Prostate gland (tissue), 2 donors: ENCODE data around the gene TEAD4. TPM values are rescaled to one million over a fixed set of nuclear protein-coding genes. Genes with fewer than 3 reads are reported as not detected.

ENCODE experiments used
- DNase-seq: peaks from one replicate; pipeline ENCODE4 v3.0.0-alpha.2; 2019; ENCODE audit warnings: low spot score
- H3K27ac ChIP-seq, 2 donors: fragments of 200-600 bp; sonication (generic); 2 replicates each; pipeline ENCODE4 v1.5.1; 2017 to 2019
- H3K27me3 ChIP-seq: fragments of 200-600 bp; sonication (generic); replicated peaks from 2 replicates; pipeline ENCODE4 v1.5.1; 2019; ENCODE audit not compliant: insufficient read depth
- H3K36me3 ChIP-seq, 2 donors: fragments of 200-600 bp; sonication (generic); 1 replicate in 1 of 2; 2 replicates in 1 of 2; pipeline versions ENCODE4 v1.5.1 to v1.8.1; 2017 to 2019
- H3K4me1 ChIP-seq: fragments of 200-600 bp; sonication (generic); replicated peaks from 2 replicates; pipeline ENCODE4 v1.5.1; 2019
- H3K4me3 ChIP-seq, 2 donors: fragments of 200-600 bp; sonication (generic); 2 replicates each; pipeline ENCODE4 v1.5.1; 2017 to 2019
- H3K9me3 ChIP-seq: fragments of 200-600 bp; sonication (generic); 2 replicates; pipeline ENCODE4 v1.5.1; 2017
- POLR2A ChIP-seq: fragments of 450-650 bp; IDR thresholded peaks from one replicate; pipeline ENCODE4 v1.6.1; 2016; ENCODE audit warnings: antibody characterized with exemption, mild to moderate bottlenecking
- POLR2AphosphoS5 ChIP-seq: sonication (generic); formaldehyde crosslinking; IDR thresholded peaks from one replicate; pipeline ENCODE4 v1.6.1; 2017; ENCODE audit warnings: antibody characterized with exemption
- WGBS: methylation state at CpG from one replicate; pipeline ENCODE4 v1.1.5; 2018; 5-methylcytosine and 5-hydroxymethylcytosine counted together
- intact Hi-C: fragments of 100-400 bp; cut with DNase I; formaldehyde crosslinking; loops from one replicate; pipeline ENCODE4 v1.14.2; 2022
- total RNA-seq, 2 donors: library from RNA; depleted of rRNA; stranded (reverse); fragments of >200 nt; gene quantifications; one replicate each; pipeline ENCODE4 v1.1.0, GENCODE V29; 2016
- TF ChIP-seq, protein P1 (sequence below), 4 experiments: fragments of 200-600 bp in 2 of 4; fragments of 450-650 bp in 2 of 4; sonication (generic) in 2 of 4; IDR thresholded peaks; 1 replicate in 3 of 4; 2 replicates in 1 of 4; pipeline ENCODE4 v1.5.1; 2016 to 2019; ENCODE audit warnings: antibody characterized with exemption in 4 of 4, mild to moderate bottlenecking in 2 of 4, moderate library complexity in 2 of 4

TEAD4 gene
- total RNA-seq, 2 donors from 2014 or later = 9.9 to 20.9 TPM

DNA sequence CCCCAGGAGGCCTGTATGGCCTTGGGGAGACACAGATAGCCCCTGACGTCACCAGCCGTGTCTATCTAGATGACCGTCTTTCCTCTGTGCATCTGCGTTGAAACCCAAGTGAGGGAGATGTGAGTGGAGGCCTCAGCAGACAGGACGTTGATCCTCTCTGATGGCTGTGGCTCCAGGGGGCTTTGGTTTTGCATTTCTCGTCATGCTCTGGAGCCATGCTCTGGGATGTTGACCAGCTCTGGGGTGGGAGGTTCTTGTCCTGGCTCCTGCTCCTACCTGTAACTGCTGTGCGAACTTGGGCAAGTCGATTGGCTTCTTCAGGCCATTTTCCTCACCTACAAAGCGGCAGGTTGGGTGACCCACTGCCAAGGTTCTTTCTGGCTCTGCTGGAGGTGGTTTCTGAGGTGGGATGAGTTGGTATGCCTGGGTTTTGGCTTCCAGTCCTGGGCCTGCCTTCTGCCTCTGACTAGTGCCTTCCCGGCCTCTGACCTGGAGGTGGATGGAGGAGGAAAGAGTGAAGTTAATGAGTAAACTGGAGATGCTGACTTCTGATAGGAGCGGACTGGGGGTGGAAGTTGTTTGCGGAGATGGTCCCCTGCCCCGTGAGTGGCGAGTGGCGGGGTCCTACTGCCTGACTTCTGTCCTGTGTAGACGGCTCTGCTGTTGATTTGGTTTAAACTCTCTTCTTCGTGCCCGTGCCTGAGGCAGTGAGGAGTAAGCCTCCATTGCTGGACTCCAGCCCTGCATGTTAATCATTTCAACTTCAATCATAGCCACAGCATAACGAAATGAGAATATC is 126.3 kb downstream of the TEAD4 start:
- no peak for TF ChIP-seq POLR2AphosphoS5
- TF ChIP-seq POLR2A = no peak
- TF ChIP-seq, protein P1, sequence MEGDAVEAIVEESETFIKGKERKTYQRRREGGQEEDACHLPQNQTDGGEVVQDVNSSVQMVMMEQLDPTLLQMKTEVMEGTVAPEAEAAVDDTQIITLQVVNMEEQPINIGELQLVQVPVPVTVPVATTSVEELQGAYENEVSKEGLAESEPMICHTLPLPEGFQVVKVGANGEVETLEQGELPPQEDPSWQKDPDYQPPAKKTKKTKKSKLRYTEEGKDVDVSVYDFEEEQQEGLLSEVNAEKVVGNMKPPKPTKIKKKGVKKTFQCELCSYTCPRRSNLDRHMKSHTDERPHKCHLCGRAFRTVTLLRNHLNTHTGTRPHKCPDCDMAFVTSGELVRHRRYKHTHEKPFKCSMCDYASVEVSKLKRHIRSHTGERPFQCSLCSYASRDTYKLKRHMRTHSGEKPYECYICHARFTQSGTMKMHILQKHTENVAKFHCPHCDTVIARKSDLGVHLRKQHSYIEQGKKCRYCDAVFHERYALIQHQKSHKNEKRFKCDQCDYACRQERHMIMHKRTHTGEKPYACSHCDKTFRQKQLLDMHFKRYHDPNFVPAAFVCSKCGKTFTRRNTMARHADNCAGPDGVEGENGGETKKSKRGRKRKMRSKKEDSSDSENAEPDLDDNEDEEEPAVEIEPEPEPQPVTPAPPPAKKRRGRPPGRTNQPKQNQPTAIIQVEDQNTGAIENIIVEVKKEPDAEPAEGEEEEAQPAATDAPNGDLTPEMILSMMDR (IDR thresholded peaks at IDR 0.05) = no peak
- 68% methylated on average over 19 of the region's 19 CpGs for WGBS
- Histone ChIP-seq H3K27me3 (no peaks in the 10 kb centered on the region), H3K27ac (no peak overlapping the region), H3K36me3 (no peaks in the 10 kb centered on the region), H3K4me3 (no peak overlapping the region), H3K9me3 (no peaks in the 10 kb centered on the region), H3K4me1 (no peaks in the 10 kb centered on the region)
- DNase-seq = no peak
- intact Hi-C loops = no loop called here

DNA sequence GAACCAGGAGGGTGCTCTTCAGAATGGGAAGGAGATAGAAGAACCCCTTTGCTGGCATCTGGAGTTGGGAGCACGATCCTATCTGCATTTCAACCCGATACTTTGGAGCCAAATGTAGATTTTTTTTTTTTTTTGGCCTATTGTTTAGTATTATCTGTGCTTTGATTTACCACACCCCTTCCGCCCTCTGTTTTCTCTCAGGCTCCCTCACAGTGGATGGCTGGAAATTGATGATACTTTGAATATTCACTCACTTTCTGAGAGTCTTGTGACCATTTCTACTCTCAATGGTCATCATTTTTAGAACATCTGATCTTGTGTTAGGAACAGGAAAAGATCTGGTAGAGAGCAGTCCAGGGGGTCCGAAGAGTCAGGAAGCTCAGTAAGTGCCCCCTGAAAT is 127.0 kb downstream of the TEAD4 start:
- 60% methylated on average over 4 of the region's 4 CpGs for WGBS

DNA sequence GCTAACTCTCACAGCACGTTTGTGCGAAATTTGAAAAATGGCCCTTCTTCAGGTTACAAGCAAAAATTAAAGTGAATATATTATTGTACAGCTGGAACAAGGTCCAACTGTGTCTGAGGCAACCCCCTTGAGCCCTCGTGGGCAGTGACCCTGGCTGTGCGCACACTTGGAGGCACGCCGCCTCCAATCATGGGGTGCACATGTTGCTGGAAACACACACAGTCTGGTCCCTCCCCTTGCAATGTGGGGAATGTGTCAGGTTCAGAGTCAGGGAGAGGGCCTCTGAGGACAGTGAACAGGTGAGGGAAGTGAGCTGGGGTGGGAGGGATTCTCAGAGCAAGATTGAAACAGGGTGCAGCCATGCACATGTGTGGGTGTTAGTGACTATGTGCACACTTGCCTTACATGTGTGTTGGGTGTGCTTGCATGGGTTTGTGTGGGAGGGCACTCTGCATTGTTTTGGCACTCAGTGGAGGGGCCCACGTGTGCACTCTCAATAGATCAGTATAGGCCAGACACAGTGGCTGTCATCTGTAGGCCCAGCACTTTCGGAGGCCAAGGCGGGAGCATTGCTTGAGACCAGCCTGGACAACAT is 127.6 kb downstream of the TEAD4 start:
- Histone ChIP-seq H3K4me1 (no peaks in the 10 kb centered on the region), H3K4me3 (no peak overlapping the region), H3K27me3 (no peaks in the 10 kb centered on the region), H3K9me3 (no peaks in the 10 kb centered on the region), H3K36me3 (no peaks in the 10 kb centered on the region), H3K27ac (no peak overlapping the region)
- intact Hi-C loops = no loop called here
- WGBS = 91% methylated on average over 9 of the region's 9 CpGs
- no peak for DNase-seq
- TF ChIP-seq, protein P1 (IDR thresholded peaks at IDR 0.05) = no peak
- no peak for TF ChIP-seq POLR2A
- TF ChIP-seq POLR2AphosphoS5 = no peak

More for the DNA sequence above, 127.0 kb downstream of the TEAD4 start:
- Histone ChIP-seq H3K9me3 (no peaks in the 10 kb centered on the region), H3K36me3 (no peaks in the 10 kb centered on the region), H3K4me3 (no peak overlapping the region), H3K4me1 (no peaks in the 10 kb centered on the region), H3K27ac (no peak overlapping the region), H3K27me3 (no peaks in the 10 kb centered on the region)
- intact Hi-C loops = no loop called here
- TF ChIP-seq POLR2A (no peak), POLR2AphosphoS5 (no peak)
- TF ChIP-seq, protein P1 (IDR thresholded peaks at IDR 0.05) = no peak
- DNase-seq = no peak

DNA sequence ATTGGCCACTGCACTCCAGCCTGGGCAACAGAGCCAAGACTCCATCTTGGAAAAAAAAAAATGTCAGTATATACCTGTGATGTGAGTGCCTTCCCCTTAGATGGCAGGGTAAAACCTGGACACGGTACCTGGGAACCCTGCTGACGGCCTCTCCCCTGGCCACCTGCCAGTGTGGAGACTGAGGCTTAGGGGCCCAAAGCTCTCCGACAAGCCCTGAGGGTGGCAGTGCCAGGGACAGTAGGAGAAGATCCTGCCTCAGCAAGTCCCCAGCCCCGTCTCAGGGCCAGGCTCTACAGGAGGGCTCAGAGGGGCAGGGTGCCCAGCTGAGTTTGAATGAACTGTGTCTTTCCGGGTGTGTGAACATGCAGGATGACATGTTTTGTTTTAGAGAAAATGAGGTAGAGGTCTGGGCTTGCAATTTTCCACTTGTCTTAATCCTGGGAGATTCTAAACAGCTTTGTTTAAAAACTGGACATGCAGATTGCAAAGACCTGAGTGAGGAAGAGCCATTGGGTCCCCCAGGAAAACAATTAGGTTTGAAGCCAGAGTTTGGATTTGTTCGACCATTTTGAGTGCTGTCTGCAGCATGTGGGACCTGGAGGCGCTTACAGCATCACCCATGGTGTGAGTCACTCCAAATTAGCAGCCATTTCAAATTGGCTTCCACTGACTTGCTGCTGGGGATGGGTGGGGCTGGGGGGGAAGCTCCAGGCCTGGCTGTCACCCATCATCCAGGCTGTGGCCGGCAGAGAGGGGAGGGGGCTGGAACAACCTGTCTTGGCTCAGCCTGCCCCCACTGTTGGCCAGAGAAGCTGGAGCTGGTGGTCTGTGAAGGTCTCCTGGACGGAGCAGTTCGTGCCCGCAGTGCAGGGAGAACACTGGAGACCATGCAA is 128.8 kb downstream of the TEAD4 start:
- no peaks in the 10 kb centered on the region for H3K4me1 ChIP-seq
- 76% methylated on average over 11 of the region's 11 CpGs for WGBS
- DNase-seq = no peak
- no peaks in the 10 kb centered on the region for H3K9me3 ChIP-seq
- no peak overlapping the region for H3K27ac ChIP-seq
- TF ChIP-seq, protein P1 (IDR thresholded peaks at IDR 0.05) = no peak
- no peak for TF ChIP-seq POLR2AphosphoS5
- TF ChIP-seq POLR2A = no peak
- H3K27me3 ChIP-seq = no peaks in the 10 kb centered on the region
- no peak overlapping the region for H3K4me3 ChIP-seq
- H3K36me3 ChIP-seq = no peaks in the 10 kb centered on the region
- intact Hi-C loops = no loop called here
